SHP77 (cell line): ENCODE results near the gene RUNX3.

Source experiments
- DNase-seq, 2 experiments: peaks; one replicate each; lab custom pipeline; 2025; lab: John Stamatoyannopoulos, UW

Gene RUNX3

GRCh38 chr1:24861821-24862727 is 68.0 kb downstream of the RUNX3 start:
- DNase-seq, result peak in 1 of 2 experiments; percentile 5

DNA sequence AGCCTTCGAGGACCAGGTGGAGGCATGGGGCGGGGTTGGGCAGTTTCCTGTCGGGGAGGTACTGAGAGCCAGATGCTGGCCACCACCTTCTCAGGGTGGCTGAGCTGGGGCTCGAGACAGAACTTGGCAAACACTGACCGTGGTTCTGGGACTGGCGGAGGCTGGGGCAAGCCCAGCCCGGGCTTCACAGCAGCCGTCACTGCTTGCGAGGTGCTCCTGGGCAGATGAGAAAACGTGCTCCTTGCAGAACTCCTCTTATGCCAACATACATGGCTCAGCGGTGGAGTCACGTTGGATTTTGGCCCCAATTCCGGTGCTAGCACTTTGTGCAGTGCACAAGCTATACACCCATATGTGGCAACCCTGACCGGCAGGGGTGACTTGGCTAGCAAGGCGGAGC is 69.2 kb downstream of the RUNX3 start:
- no peak for DNase-seq

DNA sequence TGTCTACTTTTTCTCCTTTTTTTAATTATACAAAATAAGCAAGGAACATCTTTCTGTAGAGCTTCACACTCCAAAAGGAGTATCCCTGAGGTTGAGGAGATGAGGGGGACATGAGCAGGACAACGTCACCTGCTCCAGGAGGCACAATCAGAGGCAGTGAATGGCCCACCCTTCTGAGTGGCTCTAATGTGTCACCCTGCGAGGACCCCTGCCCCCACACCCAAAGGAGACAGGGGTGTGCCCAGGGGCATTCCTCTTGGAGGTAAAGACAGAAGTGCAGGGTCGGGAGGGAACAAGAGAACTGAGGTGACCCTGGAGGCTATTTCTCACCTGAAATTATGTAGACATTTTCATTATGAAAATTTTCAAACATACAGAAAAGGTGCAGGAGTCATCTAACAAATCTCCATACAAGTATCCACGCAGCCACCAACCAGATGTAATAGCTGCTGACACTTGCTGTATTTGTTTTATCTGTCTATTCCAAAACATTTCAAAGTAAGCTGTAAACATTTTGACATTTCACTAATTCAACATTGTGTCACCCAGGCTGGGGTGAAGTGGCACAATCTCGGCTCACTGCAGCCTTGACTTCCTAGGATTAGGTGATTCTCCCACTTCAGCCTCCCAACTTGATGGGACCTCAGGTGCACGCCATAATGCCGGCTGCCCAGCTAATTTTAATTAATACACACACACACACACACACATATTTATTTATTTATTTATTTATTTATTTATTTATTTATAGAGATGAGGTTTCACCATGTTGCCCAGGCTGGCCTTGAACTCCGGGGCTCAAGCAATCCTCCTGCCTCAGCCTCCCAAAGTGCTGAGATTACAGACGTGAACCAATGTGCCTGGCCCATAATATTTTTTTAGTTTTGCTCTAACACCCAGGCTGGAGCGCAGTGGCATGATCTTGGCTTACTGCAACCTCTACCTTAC is 70.7 kb downstream of the RUNX3 start:
- DNase-seq, result no peak

- no peak for DNase-seq
Observed at GRCh38 chr1:24858277-24858676, 71.8 kb downstream of the RUNX3 start.

GRCh38 chr1:24857507-24858133 is 72.5 kb downstream of the RUNX3 start:
- DNase-seq, result no peak

DNA sequence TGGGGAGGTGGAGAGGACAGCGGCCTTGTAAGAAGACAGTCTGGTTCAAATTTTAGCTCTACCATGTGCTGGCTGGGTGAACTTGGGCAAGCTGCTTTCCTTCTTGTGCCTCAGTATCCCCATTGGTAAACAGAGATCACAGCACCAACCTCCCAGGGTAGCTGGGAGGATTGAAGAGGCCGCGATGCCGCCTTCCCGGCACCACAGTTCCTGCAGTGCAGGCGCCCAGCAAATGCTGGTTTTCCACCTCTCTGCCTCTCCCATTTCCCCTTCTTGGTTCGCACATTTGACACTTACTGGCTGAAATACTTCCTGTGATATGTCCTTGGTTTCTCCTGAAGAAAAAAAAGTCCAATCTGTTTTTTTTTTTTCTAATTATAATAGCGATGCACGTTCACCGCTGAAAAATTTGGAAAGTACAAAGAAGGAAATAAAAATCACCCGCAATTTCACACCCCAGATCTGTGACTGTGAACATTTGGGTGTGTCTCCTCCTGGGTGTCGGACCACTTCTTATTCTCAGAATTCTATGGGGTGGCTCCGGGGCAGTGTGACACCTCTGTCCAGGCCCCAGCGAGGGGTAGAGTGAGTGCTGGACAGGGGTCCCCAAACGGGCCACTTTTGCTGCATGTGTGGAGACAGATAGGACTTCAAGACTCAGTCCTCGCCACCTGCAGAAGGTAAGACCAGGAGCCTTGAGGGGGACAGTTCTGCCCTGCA is 73.1 kb downstream of the RUNX3 start:
- no peak for DNase-seq

- no peak for DNase-seq
Observed at GRCh38 chr1:24855474-24855873, 74.6 kb downstream of the RUNX3 start.

GRCh38 chr1:24853649-24854048 is 76.4 kb downstream of the RUNX3 start:
- no peak for DNase-seq

DNA sequence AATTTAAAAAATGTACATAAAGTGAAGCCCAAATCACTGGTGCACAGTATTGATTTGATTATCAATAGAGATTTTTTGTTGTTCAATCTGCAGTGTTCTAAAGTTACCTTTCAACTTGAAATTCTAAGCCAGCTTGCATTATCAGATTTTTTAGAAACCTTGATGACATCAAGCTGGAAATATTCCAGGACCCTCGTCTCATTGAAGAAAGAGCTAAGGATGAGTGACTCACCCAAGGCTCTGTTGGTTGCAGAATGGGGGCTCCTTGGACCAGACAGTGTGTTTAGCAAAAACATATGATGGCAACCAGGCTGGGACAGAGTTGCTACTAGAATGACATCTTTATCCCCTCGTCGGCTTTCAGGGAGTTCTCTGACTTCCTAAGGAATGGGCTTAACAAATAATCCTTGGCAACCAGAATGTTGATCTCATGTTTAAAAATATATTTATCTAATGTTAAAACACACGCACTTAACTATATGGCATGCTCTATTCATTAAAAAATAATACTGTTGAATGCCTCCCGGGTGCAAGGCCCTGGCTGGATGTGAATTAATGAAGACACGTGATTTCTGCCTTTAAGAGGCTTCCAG is 79.7 kb downstream of the RUNX3 start:
- DNase-seq, result no peak

DNA sequence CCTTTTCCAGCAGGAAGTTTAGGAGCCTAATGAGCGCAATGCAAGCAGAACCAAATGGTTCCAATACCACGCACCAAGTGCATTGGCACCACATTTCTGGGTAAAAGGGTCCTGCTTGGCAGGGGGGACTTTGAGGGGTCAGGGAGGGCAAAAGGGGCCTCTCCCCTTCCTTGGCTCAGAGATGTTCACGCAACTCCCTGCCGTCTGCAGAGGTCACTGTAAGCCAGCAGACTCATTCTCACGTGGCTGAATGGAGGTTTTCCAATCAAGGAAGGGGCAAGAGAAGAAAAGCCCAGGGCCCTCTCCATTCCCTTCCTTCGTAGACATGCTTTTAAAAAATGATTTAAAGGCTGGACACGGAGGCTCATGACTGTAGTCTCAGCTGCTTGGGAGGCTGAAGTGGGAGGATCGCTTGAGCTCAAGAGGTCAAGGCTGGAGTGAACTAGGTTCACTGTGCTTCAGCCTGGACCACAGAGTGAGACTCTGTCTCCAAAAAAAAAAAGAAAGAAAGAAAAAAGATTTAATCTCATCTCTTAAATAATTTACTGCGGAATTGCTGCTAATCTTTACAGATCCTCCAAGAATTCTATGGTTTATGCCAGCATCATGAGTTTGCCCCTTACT is 80.3 kb downstream of the RUNX3 start:
- peak; percentile 33 to 34 for DNase-seq
